NT2/D1 (cell line): ENCODE measurements around the gene LRRC49.

Experiments used
- SUZ12 ChIP-seq: IDR thresholded peaks from 2 replicates; pipeline ENCODE4 v1.6.1; 2011; ENCODE audit not compliant: insufficient read length, insufficient read depth; ENCODE audit errors: extremely low read depth
- YY1 ChIP-seq: IDR thresholded peaks from 2 replicates; pipeline ENCODE4 v1.6.1; 2011; ENCODE audit not compliant: insufficient read length, insufficient read depth
- ZNF274 ChIP-seq: IDR thresholded peaks from 2 replicates; pipeline ENCODE4 v1.6.1; 2011; ENCODE audit warnings: mild to moderate bottlenecking, low read depth, low read length

DNA sequence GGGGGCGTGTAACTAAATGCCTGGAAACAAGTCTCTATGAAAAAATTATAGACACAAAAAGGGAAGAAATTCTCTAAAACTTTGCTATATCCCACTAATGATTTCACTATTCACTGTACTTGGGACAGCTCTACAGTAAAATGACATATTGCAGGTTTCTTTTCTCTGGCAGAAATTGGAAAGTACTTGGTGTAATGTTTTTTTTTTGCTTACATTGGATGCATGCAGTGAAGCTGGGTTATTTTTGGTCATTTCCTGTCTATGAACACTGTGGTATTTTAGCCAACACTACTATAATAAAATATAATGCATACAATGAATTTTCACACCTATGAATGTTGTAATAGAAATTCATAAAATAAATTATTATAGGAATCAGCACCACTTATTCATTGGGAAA lies 109.7 kb downstream of the LRRC49 start:
- TF ChIP-seq YY1 (no peak), ZNF274 (no peak), SUZ12 (no peak)
